ENCODE measurements around the gene GBGT1.

GBGT1 gene

GRCh38 chr9:133117271-133118178 lies 46.2 kb downstream of the GBGT1 start:
- no peak for TF ChIP-seq CTCF (IDR thresholded peaks at IDR 0.05; ENCODE audit: unreplicated experiment in 3 of 3)
- no peaks in the 10 kb centered on the region for H3K9me3 Mint-ChIP-seq
- peak overlapping the region in 2 of 3 experiments; percentile 33 to 41 for H3K27ac Mint-ChIP-seq
- H3K4me1 Mint-ChIP-seq, result peaks cover 58% of the 10 kb centered on the region
- peaks cover 3% of the 10 kb centered on the region for H3K27me3 Mint-ChIP-seq (ENCODE audit: low read depth)
- H3K36me3 Mint-ChIP-seq (ENCODE audit: low read depth), result no peaks in the 10 kb centered on the region
- peak overlapping the region in 2 of 3 experiments; percentile 24 to 30 for H3K4me3 Mint-ChIP-seq

- no peak for TF ChIP-seq CTCF (IDR thresholded peaks at IDR 0.05; ENCODE audit: unreplicated experiment in 3 of 3)
- Mint-ChIP-seq H3K4me3 (no peak overlapping the region), H3K4me1 (peaks cover 51% of the 10 kb centered on the region), H3K27me3 (ENCODE audit: low read depth) (peaks cover 3% of the 10 kb centered on the region), H3K9me3 (no peaks in the 10 kb centered on the region), H3K27ac (no peak overlapping the region), H3K36me3 (ENCODE audit: low read depth) (no peaks in the 10 kb centered on the region)
Measured at GRCh38 chr9:133116346-133117231, 47.1 kb downstream of the GBGT1 start.

- H3K4me3 Mint-ChIP-seq, result no peak overlapping the region
- H3K4me1 Mint-ChIP-seq, result peaks cover 50% of the 10 kb centered on the region
- TF ChIP-seq CTCF (IDR thresholded peaks at IDR 0.05; ENCODE audit: unreplicated experiment in 3 of 3), result no peak
- no peak overlapping the region for H3K27ac Mint-ChIP-seq
- peaks cover 3% of the 10 kb centered on the region for H3K27me3 Mint-ChIP-seq (ENCODE audit: low read depth)
- H3K36me3 Mint-ChIP-seq (ENCODE audit: low read depth), result no peaks in the 10 kb centered on the region
- no peaks in the 10 kb centered on the region for H3K9me3 Mint-ChIP-seq
Measured at GRCh38 chr9:133115604-133116345, 47.9 kb downstream of the GBGT1 start.

- peaks cover 50% of the 10 kb centered on the region for H3K4me1 Mint-ChIP-seq
- TF ChIP-seq CTCF (IDR thresholded peaks at IDR 0.05; ENCODE audit: unreplicated experiment in 3 of 3), result no peak
- H3K27me3 Mint-ChIP-seq (ENCODE audit: low read depth), result peaks cover 3% of the 10 kb centered on the region
- peaks cover 3% of the 10 kb centered on the region for H3K36me3 Mint-ChIP-seq (ENCODE audit: low read depth)
- no peak overlapping the region for H3K27ac Mint-ChIP-seq
- no peaks in the 10 kb centered on the region for H3K9me3 Mint-ChIP-seq
- H3K4me3 Mint-ChIP-seq, result no peak overlapping the region
Measured at GRCh38 chr9:133114886-133115603, 48.7 kb downstream of the GBGT1 start.

All from nephron (organoid).